ENCODE results near the gene CDK2. TPM values are rescaled to one million over a fixed set of nuclear protein-coding genes. Genes with fewer than 3 reads are reported as not detected.

The CDK2 gene
- total RNA-seq, 1 experiment from 2014 or later: 76.4 TPM

- H3K4me1 Mint-ChIP-seq (ENCODE audit: low read depth, unreplicated experiment): peaks cover 28% of the 10 kb centered on the region
- intact Hi-C loops (cut with micrococcal nuclease; ENCODE audit: unreplicated experiment): no loop called here
Measured at GRCh38 chr12:55935738-55936151, 30.9 kb upstream of the CDK2 start.

GRCh38 chr12:55937981-55938380, 28.6 kb upstream of the CDK2 start:
- no peak overlapping the region for H3K4me3 Mint-ChIP-seq (ENCODE audit: low read depth, unreplicated experiment)
- DNase-seq: no peak
- H3K27ac Mint-ChIP-seq (ENCODE audit: unreplicated experiment): no peak overlapping the region
- no peaks in the 10 kb centered on the region for H3K27me3 Mint-ChIP-seq (ENCODE audit: unreplicated experiment)
- intact Hi-C loops (cut with micrococcal nuclease; ENCODE audit: unreplicated experiment): no loop called here
- no peak for TF ChIP-seq CTCF (IDR thresholded peaks at IDR 0.05; ENCODE audit: unreplicated experiment)
- H3K4me1 Mint-ChIP-seq (ENCODE audit: low read depth, unreplicated experiment): peaks cover 22% of the 10 kb centered on the region
- CTCF ChIA-PET: no interaction called here
- no TSS peak for BruUV-seq (replicated peaks)
- H3K9me3 Mint-ChIP-seq (ENCODE audit: low read depth, unreplicated experiment): no peaks in the 10 kb centered on the region
- H3K36me3 Mint-ChIP-seq (ENCODE audit: insufficient read depth, unreplicated experiment): no peaks in the 10 kb centered on the region

More at GRCh38 chr12:55935738-55936151, 30.9 kb upstream of the CDK2 start:
- Mint-ChIP-seq H3K27ac (ENCODE audit: unreplicated experiment) (no peak overlapping the region), H3K4me3 (ENCODE audit: low read depth, unreplicated experiment) (no peak overlapping the region), H3K27me3 (ENCODE audit: unreplicated experiment) (no peaks in the 10 kb centered on the region), H3K9me3 (ENCODE audit: low read depth, unreplicated experiment) (no peaks in the 10 kb centered on the region), H3K36me3 (ENCODE audit: insufficient read depth, unreplicated experiment) (peaks cover 19% of the 10 kb centered on the region)
- DNase-seq: no peak
- no peak for TF ChIP-seq CTCF (IDR thresholded peaks at IDR 0.05; ENCODE audit: unreplicated experiment)
- BruUV-seq (replicated peaks): no TSS peak
- CTCF ChIA-PET: interaction anchor here (0.6 kb wide), 2 partner anchors 58 to 141 kb away, joined by 3 read pairs; no protein-coding TSS in a partner anchor

- Mint-ChIP-seq H3K9me3 (ENCODE audit: low read depth, unreplicated experiment) (no peaks in the 10 kb centered on the region), H3K4me1 (ENCODE audit: low read depth, unreplicated experiment) (peaks cover 22% of the 10 kb centered on the region), H3K36me3 (ENCODE audit: insufficient read depth, unreplicated experiment) (no peaks in the 10 kb centered on the region), H3K27me3 (ENCODE audit: unreplicated experiment) (no peaks in the 10 kb centered on the region), H3K4me3 (ENCODE audit: low read depth, unreplicated experiment) (no peak overlapping the region), H3K27ac (ENCODE audit: unreplicated experiment) (no peak overlapping the region)
- no peak for DNase-seq
- intact Hi-C loops (cut with micrococcal nuclease; ENCODE audit: unreplicated experiment): no loop called here
- CTCF ChIA-PET: interaction anchor here (1.2 to 2.5 kb wide), 2 partner anchors 109 to 200 kb away, joined by 4 to 23 read pairs; partner anchors contain the start of gene DNAJC14
- no peak for TF ChIP-seq CTCF (IDR thresholded peaks at IDR 0.05; ENCODE audit: unreplicated experiment)
- BruUV-seq (replicated peaks): no TSS peak
Measured at GRCh38 chr12:55938826-55939501, 27.7 kb upstream of the CDK2 start.

GRCh38 chr12:55940065-55940732, 26.4 kb upstream of the CDK2 start:
- no peaks in the 10 kb centered on the region for H3K9me3 Mint-ChIP-seq (ENCODE audit: low read depth, unreplicated experiment)
- no peak overlapping the region for H3K27ac Mint-ChIP-seq (ENCODE audit: unreplicated experiment)
- CTCF ChIA-PET: interaction anchor here (0.6 to 2.5 kb wide), 9 partner anchors 9 to 201 kb away, joined by 3 to 23 read pairs (median 4); partner anchors contain the start of genes DGKA, DNAJC14, ORMDL2 and PYM1
- peak; percentile 93 for DNase-seq
- H3K27me3 Mint-ChIP-seq (ENCODE audit: unreplicated experiment): no peaks in the 10 kb centered on the region
- intact Hi-C loops (cut with micrococcal nuclease; ENCODE audit: unreplicated experiment): loop anchor here (1.0 kb wide), 1 partner anchor 201 kb away; no protein-coding TSS in a partner anchor
- BruUV-seq (replicated peaks): no TSS peak
- peaks cover 22% of the 10 kb centered on the region for H3K4me1 Mint-ChIP-seq (ENCODE audit: low read depth, unreplicated experiment)
- no peak overlapping the region for H3K4me3 Mint-ChIP-seq (ENCODE audit: low read depth, unreplicated experiment)
- no peaks in the 10 kb centered on the region for H3K36me3 Mint-ChIP-seq (ENCODE audit: insufficient read depth, unreplicated experiment)
- peak; percentile 80 for TF ChIP-seq CTCF (IDR thresholded peaks at IDR 0.05; ENCODE audit: unreplicated experiment)
